Choroid plexus epithelial cell (primary cell): ENCODE results near the gene CD276.

ENCODE experiments used
- DNase-seq: peaks from one replicate; pipeline ENCODE4 v3.0.0-alpha.2; 2010; ENCODE audit warnings: low read depth
- H3K4me3 ChIP-seq: 2 replicates; pipeline ENCODE4 v1.5.1; 2011; ENCODE audit warnings: low read depth, mild to moderate bottlenecking, control low read depth, low read length, moderate library complexity
- TF ChIP-seq, protein P1 (sequence below): conservative IDR thresholded peaks from 2 replicates; pipeline ENCODE4 v1.5.1; 2011; ENCODE audit warnings: low read depth, mild to moderate bottlenecking, control low read depth, inconsistent platforms, low read length, moderate library complexity

Gene CD276

DNA sequence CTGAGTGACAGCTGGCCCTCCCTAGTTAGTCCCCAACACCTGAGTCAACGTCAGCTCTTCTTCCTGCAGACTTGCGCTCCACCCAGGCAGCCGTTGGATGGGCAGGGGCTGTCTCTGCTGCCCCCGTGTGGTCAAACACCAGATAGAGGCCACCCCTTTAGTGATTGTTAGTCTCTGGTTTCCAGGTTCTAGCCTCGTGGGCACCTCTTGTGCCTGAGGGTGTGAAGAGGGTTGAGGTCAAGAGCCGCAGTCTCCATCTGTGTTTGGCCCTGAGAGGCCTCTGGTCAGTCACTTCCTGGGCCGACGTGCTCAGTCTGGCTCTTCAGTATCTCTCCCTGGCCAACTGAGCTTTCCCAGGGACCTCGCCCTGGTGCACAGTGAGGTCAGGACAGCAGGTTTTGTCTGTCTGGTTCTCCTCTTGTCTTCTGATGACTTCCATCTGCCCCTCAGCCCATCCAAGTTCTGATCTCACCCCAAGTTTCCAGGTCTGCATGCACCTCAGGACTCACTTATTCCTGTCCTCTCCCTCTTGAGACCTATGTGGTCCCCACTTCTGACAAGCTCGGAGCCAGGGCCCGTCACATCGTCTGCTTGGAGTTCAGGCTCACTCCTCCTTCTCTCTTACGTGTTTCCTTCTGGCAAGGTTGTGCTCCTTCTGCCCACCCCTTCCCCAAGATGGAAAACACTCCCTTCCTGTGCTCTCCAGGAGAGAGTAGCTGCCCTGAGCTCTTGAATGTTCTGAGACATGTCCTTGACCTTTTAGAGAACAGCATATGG lies 20.9 kb downstream of the CD276 start:
- DNase-seq = peak; percentile 68
- no peak overlapping the region for H3K4me3 ChIP-seq
- TF ChIP-seq, protein P1, sequence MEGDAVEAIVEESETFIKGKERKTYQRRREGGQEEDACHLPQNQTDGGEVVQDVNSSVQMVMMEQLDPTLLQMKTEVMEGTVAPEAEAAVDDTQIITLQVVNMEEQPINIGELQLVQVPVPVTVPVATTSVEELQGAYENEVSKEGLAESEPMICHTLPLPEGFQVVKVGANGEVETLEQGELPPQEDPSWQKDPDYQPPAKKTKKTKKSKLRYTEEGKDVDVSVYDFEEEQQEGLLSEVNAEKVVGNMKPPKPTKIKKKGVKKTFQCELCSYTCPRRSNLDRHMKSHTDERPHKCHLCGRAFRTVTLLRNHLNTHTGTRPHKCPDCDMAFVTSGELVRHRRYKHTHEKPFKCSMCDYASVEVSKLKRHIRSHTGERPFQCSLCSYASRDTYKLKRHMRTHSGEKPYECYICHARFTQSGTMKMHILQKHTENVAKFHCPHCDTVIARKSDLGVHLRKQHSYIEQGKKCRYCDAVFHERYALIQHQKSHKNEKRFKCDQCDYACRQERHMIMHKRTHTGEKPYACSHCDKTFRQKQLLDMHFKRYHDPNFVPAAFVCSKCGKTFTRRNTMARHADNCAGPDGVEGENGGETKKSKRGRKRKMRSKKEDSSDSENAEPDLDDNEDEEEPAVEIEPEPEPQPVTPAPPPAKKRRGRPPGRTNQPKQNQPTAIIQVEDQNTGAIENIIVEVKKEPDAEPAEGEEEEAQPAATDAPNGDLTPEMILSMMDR = peak; percentile 89

DNA sequence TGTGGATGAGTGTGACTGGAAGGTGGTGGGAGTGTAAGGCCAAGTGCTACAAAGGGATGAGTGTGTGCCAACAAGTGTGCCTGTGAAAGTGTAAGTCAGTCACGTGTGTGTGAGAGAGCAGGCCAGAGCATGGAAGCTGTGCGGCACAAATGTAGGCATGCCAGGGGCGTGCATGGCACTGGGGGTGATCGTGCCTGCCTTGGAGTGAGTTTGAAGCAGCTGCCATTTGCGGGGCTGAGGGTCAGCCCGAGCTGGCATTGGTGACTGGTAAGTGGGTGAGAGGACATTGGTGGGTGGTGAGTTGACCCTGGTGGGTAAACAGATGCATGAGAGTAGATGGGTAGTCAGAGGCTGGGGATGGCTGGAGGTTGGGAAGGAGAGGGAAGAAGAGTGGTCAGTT lies 24.5 kb downstream of the CD276 start:
- no peak overlapping the region for H3K4me3 ChIP-seq
- no peak for DNase-seq
- TF ChIP-seq, protein P1 = no peak

DNA sequence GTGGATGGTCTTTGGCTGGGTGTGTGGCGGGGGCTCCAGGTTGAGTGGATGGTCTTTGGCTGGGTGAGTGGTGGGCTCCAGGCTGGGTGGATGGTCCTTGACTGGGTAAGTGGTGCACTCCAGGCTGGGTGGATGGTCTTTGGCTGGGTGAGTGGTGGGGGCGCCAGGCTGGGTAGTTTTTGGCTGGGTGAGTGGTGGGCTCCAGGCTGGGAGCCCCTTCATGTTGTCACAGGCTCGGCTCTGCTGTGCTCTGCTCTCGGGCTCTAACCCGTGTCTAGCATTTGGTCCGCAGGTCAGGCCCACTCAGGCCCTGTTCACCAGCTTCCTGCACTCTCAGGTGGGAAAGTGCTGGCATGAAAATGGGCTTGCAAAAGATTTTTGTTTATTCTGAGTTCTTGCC lies 25.1 kb downstream of the CD276 start:
- TF ChIP-seq, protein P1 = no peak
- no peak for DNase-seq
- H3K4me3 ChIP-seq = no peak overlapping the region

DNA sequence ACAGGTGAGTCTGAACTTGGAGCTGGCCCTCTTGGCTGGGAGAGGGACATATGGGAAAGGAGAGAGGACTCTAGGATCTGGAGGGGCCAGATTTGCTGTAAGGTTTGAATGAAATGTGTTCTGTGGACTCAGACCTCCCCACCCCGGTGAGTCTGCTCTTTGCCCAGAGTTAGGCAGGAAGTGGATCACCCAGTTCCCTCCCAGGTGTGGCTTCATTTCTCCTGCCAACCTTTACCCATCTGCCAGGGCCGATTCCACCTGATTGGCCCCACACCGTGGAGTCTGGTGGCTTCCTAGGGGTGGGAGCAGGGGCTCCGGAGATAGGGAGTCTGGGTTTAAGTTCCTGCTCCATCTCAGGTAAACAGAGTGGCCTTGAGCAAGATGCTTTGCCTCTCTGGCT lies 25.5 kb downstream of the CD276 start:
- no peak overlapping the region for H3K4me3 ChIP-seq
- no peak for DNase-seq
- TF ChIP-seq, protein P1 = no peak

DNA sequence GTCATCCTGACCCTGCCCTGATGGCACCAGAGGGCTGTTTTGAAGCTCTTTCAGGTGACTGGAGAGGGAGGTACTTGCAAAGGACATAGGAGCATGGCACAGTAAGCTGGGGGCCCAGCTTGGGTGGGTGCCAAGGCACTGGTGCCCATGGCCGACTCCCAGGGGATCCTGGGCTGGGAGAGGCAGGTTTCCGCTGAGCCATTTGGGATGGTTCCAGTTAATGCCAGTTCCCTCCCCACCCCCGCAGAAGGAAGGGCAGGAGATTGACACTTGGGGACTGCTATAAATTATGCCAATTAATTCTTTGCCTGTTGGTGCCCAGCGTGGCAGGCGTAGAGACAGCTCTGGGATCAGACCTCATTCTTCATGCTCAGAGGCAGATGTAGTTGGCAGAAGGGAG lies 26.1 kb downstream of the CD276 start:
- DNase-seq = no peak
- H3K4me3 ChIP-seq = no peak overlapping the region
- TF ChIP-seq, protein P1 = no peak

DNA sequence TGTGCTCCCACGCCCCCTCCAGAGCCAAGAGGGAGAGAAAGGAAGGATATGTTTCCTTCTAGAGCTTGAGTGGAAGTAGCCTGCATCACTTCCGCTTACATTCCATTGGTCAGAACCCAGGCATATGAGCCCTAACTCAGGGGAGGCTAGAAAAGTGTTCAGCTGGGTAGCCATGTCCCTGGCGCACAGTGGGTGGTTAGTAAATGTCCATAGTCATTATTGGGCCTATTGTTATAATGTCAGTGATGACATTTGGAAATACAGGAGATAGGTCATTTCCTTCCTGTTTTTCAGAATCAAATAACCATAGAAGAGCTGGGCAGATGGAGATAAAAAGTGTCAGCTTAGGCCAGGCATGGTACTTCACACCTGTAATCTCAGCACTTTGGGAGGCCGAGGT lies 27.3 kb downstream of the CD276 start:
- TF ChIP-seq, protein P1 = no peak
- H3K4me3 ChIP-seq = no peak overlapping the region
- no peak for DNase-seq

DNA sequence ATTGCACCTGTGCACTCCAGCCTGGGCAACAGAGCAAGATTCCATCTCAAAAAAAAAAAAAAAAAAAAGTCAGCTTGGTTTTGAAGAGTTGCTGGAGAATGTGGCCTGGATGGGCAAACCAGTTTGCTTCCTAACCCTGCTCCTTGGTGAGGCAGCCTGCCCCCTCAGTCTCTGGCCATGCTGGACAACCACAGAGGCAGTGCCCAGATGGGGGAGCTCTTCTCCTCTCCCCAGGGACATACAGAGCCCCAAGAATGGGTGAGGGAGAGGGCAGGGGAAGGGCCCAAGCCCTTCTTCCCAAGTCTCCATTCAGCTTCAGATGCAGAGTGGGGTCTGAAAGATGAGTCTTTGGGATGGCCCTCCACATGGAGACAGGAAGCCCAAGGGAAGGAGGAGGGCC lies 27.9 kb downstream of the CD276 start:
- DNase-seq = no peak
- TF ChIP-seq, protein P1 = peak; percentile 42
- H3K4me3 ChIP-seq = no peak overlapping the region
